HepG2 (cell line): ENCODE data around the gene VAMP2. TPM values are rescaled to one million over a fixed set of nuclear protein-coding genes. Genes with fewer than 3 reads are reported as not detected.

Experiments
- ATRX ChIP-seq: sonication (generic); formaldehyde crosslinking; IDR thresholded peaks from 2 replicates; pipeline ENCODE4 v1.4.0; 2020; ENCODE audit warnings: missing genetic modification reagents, borderline replicate concordance
- FOXK2 ChIP-seq: fragments of 450-650 bp; IDR thresholded peaks from 2 replicates; pipeline ENCODE4 v1.6.1; 2016
- GLI4 ChIP-seq: sonication (generic); formaldehyde crosslinking; IDR thresholded peaks from 2 replicates; pipeline ENCODE4 v1.5.1; 2020; ENCODE audit warnings: missing genetic modification reagents, mild to moderate bottlenecking, moderate library complexity, borderline replicate concordance
- HOXA9 ChIP-seq: sonication (generic); formaldehyde crosslinking; IDR thresholded peaks from 2 replicates; pipeline ENCODE4 v1.8.1; 2022; ENCODE audit warnings: missing genetic modification reagents, mild to moderate bottlenecking, moderate library complexity, borderline replicate concordance
- KLF11 ChIP-seq: IDR thresholded peaks from 2 replicates; pipeline ENCODE4 v1.6.1; 2016; ENCODE audit warnings: missing compliant biosample characterization
- MAFK ChIP-seq, 2 experiments: IDR thresholded peaks in 1 of 2; conservative IDR thresholded peaks in 1 of 2; 2 replicates each; pipeline ENCODE4 v1.6.1; 2011; ENCODE audit warnings: improper control_type of control experiment in 2 of 2, low read length in 2 of 2
- NONO ChIP-seq, 2 experiments: fragments of 450-650 bp in 1 of 2; sonication (generic) in 1 of 2; formaldehyde crosslinking in 1 of 2; IDR thresholded peaks in 1 of 2; conservative IDR thresholded peaks in 1 of 2; 2 replicates each; pipeline versions ENCODE4 v1.6.1 to v1.8.0; 2017 to 2022; ENCODE audit warnings: mild to moderate bottlenecking in 1 of 2, missing genetic modification reagents in 1 of 2, moderate library complexity in 1 of 2
- NR2F6 ChIP-seq, 2 experiments: IDR thresholded peaks; 2 replicates each; pipeline ENCODE4 v1.6.1; 2016; ENCODE audit warnings: antibody characterized with exemption in 1 of 2, mild to moderate bottlenecking in 1 of 2
- PHF21A ChIP-seq: sonication (generic); formaldehyde crosslinking; IDR thresholded peaks from 2 replicates; pipeline ENCODE4 v1.5.0; 2020; ENCODE audit warnings: mild to moderate bottlenecking, missing genetic modification reagents
- PITX1 ChIP-seq: sonication (generic); formaldehyde crosslinking; IDR thresholded peaks from 2 replicates; pipeline ENCODE4 v1.5.1; 2020; ENCODE audit warnings: mild to moderate bottlenecking, missing genetic modification reagents
- SOX13 ChIP-seq, 3 experiments: fragments of 450-650 bp in 1 of 3; sonication (generic) in 1 of 3; formaldehyde crosslinking in 1 of 3; IDR thresholded peaks in 2 of 3; conservative IDR thresholded peaks in 1 of 3; 2 replicates each; pipeline versions ENCODE4 v1.5.0 to v1.6.1; 2016 to 2020; ENCODE audit warnings: antibody characterized with exemption in 1 of 3, mild to moderate bottlenecking in 1 of 3, missing compliant biosample characterization in 1 of 3, missing genetic modification reagents in 1 of 3, moderate library complexity in 1 of 3
- SP2 ChIP-seq: sonication (generic); formaldehyde crosslinking; IDR thresholded peaks from 2 replicates; pipeline ENCODE4 v1.5.1; 2020; ENCODE audit warnings: mild to moderate bottlenecking, missing genetic modification reagents
- TRIM24 ChIP-seq: sonication (generic); formaldehyde crosslinking; IDR thresholded peaks from 2 replicates; pipeline ENCODE4 v1.8.0; 2022; ENCODE audit warnings: mild to moderate bottlenecking, missing genetic modification reagents
- ZBTB10 ChIP-seq: sonication (generic); formaldehyde crosslinking; IDR thresholded peaks from 2 replicates; pipeline ENCODE4 v1.4.0; 2020; ENCODE audit warnings: missing genetic modification reagents, borderline replicate concordance
- ZNF558 ChIP-seq: sonication (generic); formaldehyde crosslinking; IDR thresholded peaks from 2 replicates; pipeline ENCODE4 v1.9.0; 2022; ENCODE audit warnings: mild to moderate bottlenecking, missing genetic modification reagents, borderline replicate concordance
- ZNF577 ChIP-seq: sonication (generic); formaldehyde crosslinking; IDR thresholded peaks from 2 replicates; pipeline ENCODE4 v1.4.0; 2020; ENCODE audit warnings: mild to moderate bottlenecking, low read depth, missing genetic modification reagents, borderline replicate concordance
- ZNF589 ChIP-seq: sonication (generic); formaldehyde crosslinking; conservative IDR thresholded peaks from 2 replicates; pipeline ENCODE4 v1.8.0; 2022; ENCODE audit warnings: mild to moderate bottlenecking, moderate library complexity, missing genetic modification reagents
- polyA plus RNA-seq, 8 experiments: library from polyadenylated mRNA; depleted of rRNA in 3 of 8; stranded (reverse) in 7 of 8; unstranded in 1 of 8; fragments of >200 nt; fragmentation: Illumina TruSeq in 4 of 8; extraction: Trizol in 4 of 8; gene quantifications; 2 replicates each; pipeline versions ENCODE4 v1.2.1 to v1.2.3, GENCODE V29; 2011 to 2016; ENCODE audit warnings: low read depth in 4 of 8, missing spikeins in 1 of 8, mixed read lengths in 1 of 8; ENCODE audit not compliant: insufficient read depth in 1 of 8
- total RNA-seq, 5 experiments: library from RNA; depleted of rRNA; stranded (reverse); fragments of >200 nt; fragmentation: Illumina TruSeq; extraction: Trizol; gene quantifications; 2 replicates each; pipeline ENCODE4 v1.2.3, GENCODE V29; 2016; ENCODE audit warnings: low read depth in 1 of 5
- TF ChIP-seq, protein P1 (sequence below): sonication (generic); formaldehyde crosslinking; IDR thresholded peaks from 2 replicates; pipeline ENCODE4 v1.8.0; 2022; ENCODE audit warnings: mild to moderate bottlenecking, missing genetic modification reagents; ENCODE audit not compliant: insufficient replicate concordance
- TF ChIP-seq, protein P2 (sequence below): sonication (generic); formaldehyde crosslinking; conservative IDR thresholded peaks from 2 replicates; pipeline ENCODE4 v1.5.0; 2020; ENCODE audit warnings: missing genetic modification reagents
- TF ChIP-seq, protein P3 (sequence below): sonication (generic); formaldehyde crosslinking; IDR thresholded peaks from 2 replicates; pipeline ENCODE4 v1.5.0; 2020; ENCODE audit warnings: mild to moderate bottlenecking, missing genetic modification reagents

Gene VAMP2
- total and polyA plus RNA-seq, 2 of the 13 experiments (the other 11 are each of a cell fraction or from before 2014, with no cell fraction given) = 3.9 to 17.2 TPM

DNA sequence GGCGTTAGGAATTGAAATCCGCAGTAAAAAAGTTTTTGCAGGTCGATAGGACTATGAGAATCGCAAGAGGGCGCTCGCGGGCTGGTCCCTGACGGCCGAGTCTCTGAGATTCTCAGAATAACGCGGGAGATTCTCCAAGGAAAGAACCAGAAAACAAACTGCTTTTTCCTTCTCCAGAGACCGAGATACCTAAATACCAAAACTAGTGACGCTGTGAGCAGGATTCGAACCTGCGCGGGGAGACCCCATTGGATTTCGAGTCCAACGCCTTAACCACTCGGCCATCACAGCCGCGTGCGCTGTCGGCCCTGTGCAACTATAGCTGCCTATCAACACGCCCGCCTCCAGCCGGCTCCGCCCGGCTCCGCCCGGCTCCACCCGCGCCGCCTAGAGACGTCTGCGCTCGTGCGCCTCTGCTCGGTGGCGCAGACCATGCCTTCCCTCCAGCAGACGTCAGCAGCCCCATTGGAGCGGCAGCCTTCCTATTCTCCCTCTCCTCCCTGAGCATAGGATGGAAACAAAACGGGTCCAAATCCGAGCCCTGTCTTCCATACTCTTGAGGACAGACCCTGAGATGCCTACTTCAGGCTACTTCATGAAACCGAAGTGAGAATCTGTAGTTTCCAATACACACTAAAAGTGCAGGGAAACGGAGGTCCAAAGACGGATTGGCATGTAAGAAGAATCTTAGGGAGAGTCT, 23.9 kb downstream of the VAMP2 start (continued):
- TF ChIP-seq ATRX (CRISPR knock-in tag) = no peak
- no peak for TF ChIP-seq GLI4 (CRISPR knock-in tag)
- TF ChIP-seq ZBTB10 = no peak
- TF ChIP-seq, protein P1, sequence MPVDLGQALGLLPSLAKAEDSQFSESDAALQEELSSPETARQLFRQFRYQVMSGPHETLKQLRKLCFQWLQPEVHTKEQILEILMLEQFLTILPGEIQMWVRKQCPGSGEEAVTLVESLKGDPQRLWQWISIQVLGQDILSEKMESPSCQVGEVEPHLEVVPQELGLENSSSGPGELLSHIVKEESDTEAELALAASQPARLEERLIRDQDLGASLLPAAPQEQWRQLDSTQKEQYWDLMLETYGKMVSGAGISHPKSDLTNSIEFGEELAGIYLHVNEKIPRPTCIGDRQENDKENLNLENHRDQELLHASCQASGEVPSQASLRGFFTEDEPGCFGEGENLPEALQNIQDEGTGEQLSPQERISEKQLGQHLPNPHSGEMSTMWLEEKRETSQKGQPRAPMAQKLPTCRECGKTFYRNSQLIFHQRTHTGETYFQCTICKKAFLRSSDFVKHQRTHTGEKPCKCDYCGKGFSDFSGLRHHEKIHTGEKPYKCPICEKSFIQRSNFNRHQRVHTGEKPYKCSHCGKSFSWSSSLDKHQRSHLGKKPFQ = peak; percentile 64
- peak; percentile 76 for TF ChIP-seq PITX1 (CRISPR knock-in tag)
- no peak for TF ChIP-seq TRIM24 (CRISPR knock-in tag)
- TF ChIP-seq, protein P2, sequence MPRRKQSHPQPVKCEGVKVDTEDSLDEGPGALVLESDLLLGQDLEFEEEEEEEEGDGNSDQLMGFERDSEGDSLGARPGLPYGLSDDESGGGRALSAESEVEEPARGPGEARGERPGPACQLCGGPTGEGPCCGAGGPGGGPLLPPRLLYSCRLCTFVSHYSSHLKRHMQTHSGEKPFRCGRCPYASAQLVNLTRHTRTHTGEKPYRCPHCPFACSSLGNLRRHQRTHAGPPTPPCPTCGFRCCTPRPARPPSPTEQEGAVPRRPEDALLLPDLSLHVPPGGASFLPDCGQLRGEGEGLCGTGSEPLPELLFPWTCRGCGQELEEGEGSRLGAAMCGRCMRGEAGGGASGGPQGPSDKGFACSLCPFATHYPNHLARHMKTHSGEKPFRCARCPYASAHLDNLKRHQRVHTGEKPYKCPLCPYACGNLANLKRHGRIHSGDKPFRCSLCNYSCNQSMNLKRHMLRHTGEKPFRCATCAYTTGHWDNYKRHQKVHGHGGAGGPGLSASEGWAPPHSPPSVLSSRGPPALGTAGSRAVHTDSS (CRISPR knock-in tag) = 0 out of 2 replicates have a peak, but pooled peaks have one; percentile 84
- no peak for TF ChIP-seq HOXA9 (CRISPR knock-in tag)
- TF ChIP-seq FOXK2 = 0 out of 2 replicates have a peak, but pooled peaks have one; percentile 14
- no peak for TF ChIP-seq ZNF589
- TF ChIP-seq NR2F6 (IDR thresholded peaks at IDR 0.05) = no peak
- no peak; the same call in 1 of the 2 replicates for TF ChIP-seq NR2F6 (CRISPR knock-in tag; IDR thresholded peaks at IDR 0.05)
- no peak for TF ChIP-seq ZNF577 (CRISPR knock-in tag)
- TF ChIP-seq SOX13 (IDR thresholded peaks at IDR 0.05) = 0 out of 2 replicates have a peak, but pooled peaks have one; percentile 22
- peak in 1 of 2 experiments; percentile 54; a peak in 2 of 4 replicates for TF ChIP-seq SOX13 (CRISPR knock-in tag; conservative IDR thresholded peaks at IDR 0.05 in 1 of 2, IDR thresholded peaks at IDR 0.05 in 1 of 2)
- TF ChIP-seq PHF21A (CRISPR knock-in tag) = peak; percentile 85
- TF ChIP-seq ZNF558 = no peak; the same call in 1 of the 2 replicates
- TF ChIP-seq MAFK (conservative IDR thresholded peaks at IDR 0.05 in 1 of 2, IDR thresholded peaks at IDR 0.05 in 1 of 2; ENCODE audit: low read length in 2 of 2) = no peak
- TF ChIP-seq, protein P3, sequence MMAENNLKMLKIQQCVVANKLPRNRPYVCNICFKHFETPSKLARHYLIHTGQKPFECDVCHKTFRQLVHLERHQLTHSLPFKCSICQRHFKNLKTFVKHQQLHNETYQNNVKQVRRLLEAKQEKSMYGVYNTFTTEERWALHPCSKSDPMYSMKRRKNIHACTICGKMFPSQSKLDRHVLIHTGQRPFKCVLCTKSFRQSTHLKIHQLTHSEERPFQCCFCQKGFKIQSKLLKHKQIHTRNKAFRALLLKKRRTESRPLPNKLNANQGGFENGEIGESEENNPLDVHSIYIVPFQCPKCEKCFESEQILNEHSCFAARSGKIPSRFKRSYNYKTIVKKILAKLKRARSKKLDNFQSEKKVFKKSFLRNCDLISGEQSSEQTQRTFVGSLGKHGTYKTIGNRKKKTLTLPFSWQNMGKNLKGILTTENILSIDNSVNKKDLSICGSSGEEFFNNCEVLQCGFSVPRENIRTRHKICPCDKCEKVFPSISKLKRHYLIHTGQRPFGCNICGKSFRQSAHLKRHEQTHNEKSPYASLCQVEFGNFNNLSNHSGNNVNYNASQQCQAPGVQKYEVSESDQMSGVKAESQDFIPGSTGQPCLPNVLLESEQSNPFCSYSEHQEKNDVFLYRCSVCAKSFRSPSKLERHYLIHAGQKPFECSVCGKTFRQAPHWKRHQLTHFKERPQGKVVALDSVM (CRISPR knock-in tag) = peak; percentile 11; the same call in 1 of the 2 replicates
- TF ChIP-seq SP2 = no peak
- TF ChIP-seq NONO (IDR thresholded peaks at IDR 0.05) = no peak
- no peak; the same call in 1 of the 2 replicates for TF ChIP-seq NONO (CRISPR knock-in tag; conservative IDR thresholded peaks at IDR 0.05)
- TF ChIP-seq KLF11 (CRISPR knock-in tag) = no peak; the same call in 1 of the 2 replicates
